Measurements from ENCODE around the gene CDC23. TPM values are rescaled to one million over a fixed set of nuclear protein-coding genes. Genes with fewer than 3 reads are reported as not detected.

Gene CDC23
- total RNA-seq, 1 experiment from 2014 or later, result 40.0 TPM

DNA sequence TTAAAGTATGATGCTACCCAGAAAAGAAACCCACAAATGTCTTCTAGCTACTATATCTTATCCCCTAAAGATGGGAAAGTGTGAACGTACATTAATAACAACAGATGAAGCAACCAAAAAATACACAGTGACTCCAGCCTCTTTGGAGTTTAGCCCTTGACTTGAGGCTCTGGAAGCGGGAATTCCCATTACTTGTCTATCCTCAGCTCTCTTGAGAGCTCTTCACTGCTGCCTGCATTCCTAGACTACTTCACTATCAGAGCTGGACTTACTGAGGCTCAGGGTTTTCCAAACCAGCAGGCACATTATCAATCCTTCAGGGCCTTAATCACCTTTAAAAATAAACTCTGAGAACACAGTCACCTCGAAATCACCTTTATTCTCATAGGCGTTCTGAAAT is 72.9 kb downstream of the CDC23 start:
- H3K4me1 ChIP-seq (ENCODE audit: control insufficient read depth in 1 of 2, insufficient read depth in 2 of 2, low read length in 2 of 2), result peaks cover 0 to 6% of the 10 kb centered on the region in 2 experiments; a peak in 1 of 4 replicates
- no peak overlapping the region for H3K9ac ChIP-seq (ENCODE audit: low read length)
- no peaks in the 10 kb centered on the region for H3K9me2 ChIP-seq (ENCODE audit: insufficient read depth)
- no peak overlapping the region for H2AFZ ChIP-seq (ENCODE audit: low read depth, low read length, poor library complexity, severe bottlenecking)
- H3K36me3 ChIP-seq (ENCODE audit: control insufficient read depth in 1 of 2, insufficient read depth in 2 of 2, low read length in 2 of 2), result no peaks in the 10 kb centered on the region
- no peak overlapping the region for H3K27ac ChIP-seq (ENCODE audit: low read depth, low read length)
- intact Hi-C loops (cut with micrococcal nuclease), result no loop called here
- no peak overlapping the region for H3K4me2 ChIP-seq (ENCODE audit: low read length)
- H3K4me3 ChIP-seq (replicated peaks in 1 of 2; ENCODE audit: low read depth in 1 of 2, low read length in 2 of 2), result no peak overlapping the region
- BruUV-seq (replicated peaks), result no TSS peak
- H3K27me3 ChIP-seq (ENCODE audit: insufficient read depth, low read length), result no peaks in the 10 kb centered on the region
- RAD21 ChIA-PET (ENCODE audit: low non-redundant PET in 1 of 2, low total read pairs in 2 of 2, uncharacterized antibody in 2 of 2, unreplicated experiment in 2 of 2), result no interaction called here
- CTCF ChIA-PET, result no interaction called here
- ATAC-seq (no peak), DNase-seq (ENCODE audit: low read depth, low spot score) (no peak)
- H4K20me1 ChIP-seq (ENCODE audit: insufficient read depth), result no peaks in the 10 kb centered on the region
- TF ChIP-seq ZFX (IDR thresholded peaks at IDR 0.05) (no peak), SIN3A (IDR thresholded peaks at IDR 0.05; ENCODE audit: low read depth) (no peak), FOSL1 (IDR thresholded peaks at IDR 0.05; ENCODE audit: low read depth) (no peak), RAD21 (IDR thresholded peaks at IDR 0.05; ENCODE audit: low read depth) (no peak), POLR2AphosphoS5 (IDR thresholded peaks at IDR 0.05; ENCODE audit: low read depth, low read length) (no peak), EZH2 (IDR thresholded peaks at IDR 0.05) (no peak), YY1 (IDR thresholded peaks at IDR 0.05; ENCODE audit: extremely low read depth, insufficient replicate concordance, low read depth, low read length) (no peak), ELF1 (IDR thresholded peaks at IDR 0.05; ENCODE audit: borderline replicate concordance, low read depth) (no peak), TCF7L2 (IDR thresholded peaks at IDR 0.05; ENCODE audit: borderline replicate concordance, extremely low read depth, insufficient read depth, insufficient read length) (no peak), JUND (IDR thresholded peaks at IDR 0.05) (no peak), SRF (IDR thresholded peaks at IDR 0.05; ENCODE audit: low read depth) (no peak)
- H3K79me2 ChIP-seq (ENCODE audit: insufficient read depth, low read length), result no peaks in the 10 kb centered on the region
- no peaks in the 10 kb centered on the region for H3K9me3 ChIP-seq (ENCODE audit: control insufficient read depth in 1 of 2, insufficient read depth in 1 of 2, low read depth in 1 of 2, low read length in 2 of 2)
- POLR2A ChIA-PET, result no interaction called here

DNA sequence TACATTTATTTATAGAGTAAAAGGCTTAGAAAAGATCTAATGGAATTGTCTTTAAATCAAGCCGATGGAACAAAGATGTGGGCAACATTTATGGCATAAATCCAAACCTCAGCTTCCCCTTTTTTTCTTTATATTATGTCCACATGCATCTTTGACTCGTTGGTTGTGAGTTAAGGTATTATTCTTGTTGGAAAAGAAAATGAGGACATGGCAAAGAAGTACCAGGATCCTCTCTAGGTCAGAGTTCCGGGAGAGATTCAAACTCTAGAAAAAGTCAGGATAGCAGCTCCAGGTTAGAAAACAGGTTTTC is 73.4 kb downstream of the CDC23 start:
- Histone ChIP-seq H4K20me1 (ENCODE audit: insufficient read depth) (no peaks in the 10 kb centered on the region), H3K9me2 (ENCODE audit: insufficient read depth) (no peaks in the 10 kb centered on the region), H3K79me2 (ENCODE audit: insufficient read depth, low read length) (no peaks in the 10 kb centered on the region), H3K36me3 (ENCODE audit: control insufficient read depth in 1 of 2, insufficient read depth in 2 of 2, low read length in 2 of 2) (no peaks in the 10 kb centered on the region), H3K9ac (ENCODE audit: low read length) (no peak overlapping the region), H3K9me3 (ENCODE audit: control insufficient read depth in 1 of 2, insufficient read depth in 1 of 2, low read depth in 1 of 2, low read length in 2 of 2) (no peaks in the 10 kb centered on the region), H3K27me3 (ENCODE audit: insufficient read depth, low read length) (no peaks in the 10 kb centered on the region), H3K4me1 (ENCODE audit: control insufficient read depth in 1 of 2, insufficient read depth in 2 of 2, low read length in 2 of 2) (peaks cover 0 to 6% of the 10 kb centered on the region in 2 experiments; a peak in 1 of 4 replicates), H3K27ac (ENCODE audit: low read depth, low read length) (no peak overlapping the region), H2AFZ (ENCODE audit: low read depth, low read length, poor library complexity, severe bottlenecking) (peak overlapping the region; percentile 58), H3K4me2 (ENCODE audit: low read length) (peak overlapping the region; percentile 64), H3K4me3 (replicated peaks in 1 of 2; ENCODE audit: low read depth in 1 of 2, low read length in 2 of 2) (peak overlapping the region in 1 of 2 experiments; percentile 64; a peak in 2 of 4 replicates)
- intact Hi-C loops (cut with micrococcal nuclease), result no loop called here
- BruUV-seq (replicated peaks), result no TSS peak
- CTCF ChIA-PET, result no interaction called here
- POLR2A ChIA-PET, result no interaction called here
- ATAC-seq (no peak), DNase-seq (ENCODE audit: low read depth, low spot score) (no peak)
- RAD21 ChIA-PET (ENCODE audit: low non-redundant PET in 1 of 2, low total read pairs in 2 of 2, uncharacterized antibody in 2 of 2, unreplicated experiment in 2 of 2), result no interaction called here
- TF ChIP-seq, protein P1, sequence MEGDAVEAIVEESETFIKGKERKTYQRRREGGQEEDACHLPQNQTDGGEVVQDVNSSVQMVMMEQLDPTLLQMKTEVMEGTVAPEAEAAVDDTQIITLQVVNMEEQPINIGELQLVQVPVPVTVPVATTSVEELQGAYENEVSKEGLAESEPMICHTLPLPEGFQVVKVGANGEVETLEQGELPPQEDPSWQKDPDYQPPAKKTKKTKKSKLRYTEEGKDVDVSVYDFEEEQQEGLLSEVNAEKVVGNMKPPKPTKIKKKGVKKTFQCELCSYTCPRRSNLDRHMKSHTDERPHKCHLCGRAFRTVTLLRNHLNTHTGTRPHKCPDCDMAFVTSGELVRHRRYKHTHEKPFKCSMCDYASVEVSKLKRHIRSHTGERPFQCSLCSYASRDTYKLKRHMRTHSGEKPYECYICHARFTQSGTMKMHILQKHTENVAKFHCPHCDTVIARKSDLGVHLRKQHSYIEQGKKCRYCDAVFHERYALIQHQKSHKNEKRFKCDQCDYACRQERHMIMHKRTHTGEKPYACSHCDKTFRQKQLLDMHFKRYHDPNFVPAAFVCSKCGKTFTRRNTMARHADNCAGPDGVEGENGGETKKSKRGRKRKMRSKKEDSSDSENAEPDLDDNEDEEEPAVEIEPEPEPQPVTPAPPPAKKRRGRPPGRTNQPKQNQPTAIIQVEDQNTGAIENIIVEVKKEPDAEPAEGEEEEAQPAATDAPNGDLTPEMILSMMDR (IDR thresholded peaks at IDR 0.05 in 2 of 3, conservative IDR thresholded peaks at IDR 0.05 in 1 of 3; ENCODE audit: borderline replicate concordance in 1 of 3, insufficient read depth in 1 of 3, low read depth in 2 of 3, low read length in 2 of 3), result no peak
- TF ChIP-seq SP1 (IDR thresholded peaks at IDR 0.05; ENCODE audit: low read depth) (no peak), CEBPB (IDR thresholded peaks at IDR 0.05; ENCODE audit: low read depth) (no peak), FOSL1 (IDR thresholded peaks at IDR 0.05; ENCODE audit: low read depth) (no peak), CBX3 (IDR thresholded peaks at IDR 0.05; ENCODE audit: low read depth) (no peak), POLR2A (IDR thresholded peaks at IDR 0.05; ENCODE audit: borderline replicate concordance, extremely low read depth, insufficient read depth, insufficient read length) (no peak), YY1 (IDR thresholded peaks at IDR 0.05; ENCODE audit: extremely low read depth, insufficient replicate concordance, low read depth, low read length) (no peak), EZH2 (IDR thresholded peaks at IDR 0.05) (no peak), POLR2AphosphoS5 (IDR thresholded peaks at IDR 0.05; ENCODE audit: low read depth, low read length) (no peak), SRF (IDR thresholded peaks at IDR 0.05; ENCODE audit: low read depth) (no peak)
- TF ChIP-seq, protein P2, sequence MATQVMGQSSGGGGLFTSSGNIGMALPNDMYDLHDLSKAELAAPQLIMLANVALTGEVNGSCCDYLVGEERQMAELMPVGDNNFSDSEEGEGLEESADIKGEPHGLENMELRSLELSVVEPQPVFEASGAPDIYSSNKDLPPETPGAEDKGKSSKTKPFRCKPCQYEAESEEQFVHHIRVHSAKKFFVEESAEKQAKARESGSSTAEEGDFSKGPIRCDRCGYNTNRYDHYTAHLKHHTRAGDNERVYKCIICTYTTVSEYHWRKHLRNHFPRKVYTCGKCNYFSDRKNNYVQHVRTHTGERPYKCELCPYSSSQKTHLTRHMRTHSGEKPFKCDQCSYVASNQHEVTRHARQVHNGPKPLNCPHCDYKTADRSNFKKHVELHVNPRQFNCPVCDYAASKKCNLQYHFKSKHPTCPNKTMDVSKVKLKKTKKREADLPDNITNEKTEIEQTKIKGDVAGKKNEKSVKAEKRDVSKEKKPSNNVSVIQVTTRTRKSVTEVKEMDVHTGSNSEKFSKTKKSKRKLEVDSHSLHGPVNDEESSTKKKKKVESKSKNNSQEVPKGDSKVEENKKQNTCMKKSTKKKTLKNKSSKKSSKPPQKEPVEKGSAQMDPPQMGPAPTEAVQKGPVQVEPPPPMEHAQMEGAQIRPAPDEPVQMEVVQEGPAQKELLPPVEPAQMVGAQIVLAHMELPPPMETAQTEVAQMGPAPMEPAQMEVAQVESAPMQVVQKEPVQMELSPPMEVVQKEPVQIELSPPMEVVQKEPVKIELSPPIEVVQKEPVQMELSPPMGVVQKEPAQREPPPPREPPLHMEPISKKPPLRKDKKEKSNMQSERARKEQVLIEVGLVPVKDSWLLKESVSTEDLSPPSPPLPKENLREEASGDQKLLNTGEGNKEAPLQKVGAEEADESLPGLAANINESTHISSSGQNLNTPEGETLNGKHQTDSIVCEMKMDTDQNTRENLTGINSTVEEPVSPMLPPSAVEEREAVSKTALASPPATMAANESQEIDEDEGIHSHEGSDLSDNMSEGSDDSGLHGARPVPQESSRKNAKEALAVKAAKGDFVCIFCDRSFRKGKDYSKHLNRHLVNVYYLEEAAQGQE (IDR thresholded peaks at IDR 0.05; ENCODE audit: low read depth), result no peak
- TF ChIP-seq, protein P3, sequence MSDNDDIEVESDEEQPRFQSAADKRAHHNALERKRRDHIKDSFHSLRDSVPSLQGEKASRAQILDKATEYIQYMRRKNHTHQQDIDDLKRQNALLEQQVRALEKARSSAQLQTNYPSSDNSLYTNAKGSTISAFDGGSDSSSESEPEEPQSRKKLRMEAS (IDR thresholded peaks at IDR 0.05), result no peak

Data from HCT116 (cell line).